K562 (cell line): ENCODE data around the gene SLC24A2. TPM values are rescaled to one million over a fixed set of nuclear protein-coding genes. Genes with fewer than 3 reads are reported as not detected.
"Not testable (repeated sequence)": the region's sequence is repeated elsewhere in the genome, so short reads cannot be mapped to it uniquely, and the experiment has no call there.

Source experiments
- ATAC-seq: fragments of 200-7000 bp; cut with Tn5 transposase; 3 replicates; pipeline ENCODE4 v1.9.1; 2020; ENCODE audit warnings: moderate library complexity
- BruUV-seq: library from RNA; stranded (reverse); fragments of 400-500 nt; replicated peaks from 2 replicates; lab custom pipeline; 2021; lab: Mats Ljungman, UMichigan
- CTCF ChIA-PET: fragments of 300-600 bp; formaldehyde crosslinking; extraction: SDS; loops from one replicate; lab custom pipeline; 2021; ENCODE audit warnings: low intra/inter-chr PET ratio; lab: Yijun Ruan, JAX
- POLR2A ChIA-PET: fragments of 300-600, 350-650 bp; sonication (Branson Sonifier 250); formaldehyde crosslinking; extraction: SDS; loops from one replicate; lab custom pipeline; 2021; ENCODE audit warnings: antibody characterized with exemption, inconsistent platforms; lab: Yijun Ruan, JAX
- DNase-seq, 4 experiments: peaks; one replicate each; pipeline versions ENCODE4 v3.0.0 to v3.0.0-alpha.2; 2011 to 2018; ENCODE audit warnings: low spot score in 3 of 4, mixed read lengths in 3 of 4; ENCODE audit errors: extremely low read depth in 1 of 4
- FAIRE-seq: peaks from 2 replicates; lab custom pipeline; 2011; peaks lifted over from hg19 to GRCh38; lab: Jason Lieb, UNC
- H2AFZ ChIP-seq: 2 replicates; pipeline ENCODE4 v1.6.0; 2011; ENCODE audit warnings: low read depth, low read length, control low read depth, inconsistent platforms
- H3K27ac ChIP-seq: fragments of 200-600 bp; 3 replicates; pipeline ENCODE4 v1.8.0; 2011; ENCODE audit warnings: low read depth, mild to moderate bottlenecking, control low read depth, inconsistent platforms, low read length, moderate library complexity, mixed read lengths; ENCODE audit errors: extremely low read depth
- H3K27me3 ChIP-seq, 2 experiments: fragments of 300-600 bp in 1 of 2; 2 replicates in 1 of 2; 3 replicates in 1 of 2; pipeline versions ENCODE4 v1.6.0 to v1.8.0; 2011; ENCODE audit warnings: inconsistent platforms in 2 of 2, low read length in 2 of 2, mild to moderate bottlenecking in 1 of 2, mixed read lengths in 1 of 2, moderate library complexity in 1 of 2; ENCODE audit not compliant: control insufficient read depth in 2 of 2, insufficient read depth in 2 of 2
- H3K36me3 ChIP-seq: fragments of 300-600 bp; 3 replicates; pipeline ENCODE4 v1.8.0; 2011; ENCODE audit warnings: mild to moderate bottlenecking, low read length, inconsistent platforms; ENCODE audit not compliant: control insufficient read depth, insufficient read depth
- H3K4me1 ChIP-seq, 2 experiments: fragments of 200-600 bp in 1 of 2; replicated peaks in 1 of 2; 2 replicates in 1 of 2; 3 replicates in 1 of 2; pipeline versions ENCODE4 v1.5.1 to v1.8.0; 2011; ENCODE audit warnings: inconsistent platforms in 2 of 2, low read length in 2 of 2, mild to moderate bottlenecking in 1 of 2, mixed read lengths in 1 of 2, moderate library complexity in 1 of 2; ENCODE audit not compliant: control insufficient read depth in 2 of 2, insufficient read depth in 2 of 2
- H3K4me2 ChIP-seq: 2 replicates; pipeline ENCODE4 v1.6.1; 2011; ENCODE audit warnings: low read length, control low read depth, inconsistent platforms, mixed read lengths; ENCODE audit not compliant: insufficient read depth
- H3K4me3 ChIP-seq: fragments of 200-600 bp; sonication (generic), shearing (Covaris generic); 2 replicates; pipeline ENCODE4 v1.5.1; 2016; ENCODE audit warnings: control low read depth, inconsistent platforms
- H3K79me2 ChIP-seq: fragments of 200-600 bp; 3 replicates; pipeline ENCODE4 v1.8.0; 2011; ENCODE audit warnings: low read length, inconsistent platforms; ENCODE audit not compliant: control insufficient read depth, insufficient read depth
- H3K9ac ChIP-seq, 2 experiments: 2 replicates each; pipeline versions ENCODE4 v1.6.0 to v1.6.1; 2011; ENCODE audit warnings: low read depth in 2 of 2, low read length in 2 of 2, control low read depth in 1 of 2, inconsistent platforms in 1 of 2, mild to moderate bottlenecking in 1 of 2, mixed read lengths in 1 of 2; ENCODE audit not compliant: insufficient read depth in 1 of 2
- H3K9me1 ChIP-seq: one replicate; pipeline ENCODE4 v1.6.0; 2011; ENCODE audit warnings: inconsistent platforms, mild to moderate bottlenecking, low read length, moderate library complexity; ENCODE audit not compliant: control insufficient read depth, insufficient read depth
- H3K9me3 ChIP-seq: replicated peaks from 2 replicates; pipeline ENCODE4 v1.5.1; 2011; ENCODE audit warnings: low read depth, low read length, inconsistent platforms; ENCODE audit not compliant: control insufficient read depth, insufficient read depth
- H4K20me1 ChIP-seq: replicated peaks from 2 replicates; pipeline ENCODE4 v1.6.1; 2011; ENCODE audit warnings: low read length, inconsistent platforms, mixed read lengths; ENCODE audit not compliant: control insufficient read depth, insufficient read depth
- HMGN3 ChIP-seq: IDR thresholded peaks from 2 replicates; pipeline ENCODE4 v1.6.1; 2011; ENCODE audit warnings: borderline replicate concordance, low read depth, mild to moderate bottlenecking, mixed read lengths, low read length; ENCODE audit not compliant: insufficient read length; ENCODE audit errors: extremely low read depth
- HSF4 ChIP-seq: fragments of 250-450 bp; sonication (Bioruptor Pico); IDR thresholded peaks from 2 replicates; pipeline ENCODE4 v2.1.2; 2022; ENCODE audit warnings: mild to moderate bottlenecking, moderate library complexity, borderline replicate concordance
- POLR2G ChIP-seq: fragments of 200-400 bp; formaldehyde crosslinking; IDR thresholded peaks from 2 replicates; pipeline ENCODE4 v1.6.1; 2017; ENCODE audit warnings: low read depth, mild to moderate bottlenecking, antibody characterized with exemption, low read length, moderate library complexity
- RB1 ChIP-seq: fragments of 450-650 bp; IDR thresholded peaks from 2 replicates; pipeline ENCODE4 v1.6.1; 2017; ENCODE audit warnings: low read depth, mild to moderate bottlenecking
- RBFOX2 ChIP-seq: fragments of 200-400 bp; formaldehyde crosslinking; IDR thresholded peaks from 2 replicates; pipeline ENCODE4 v1.6.1; 2017; ENCODE audit warnings: low read depth, mild to moderate bottlenecking, low read length, moderate library complexity
- ZFX ChIP-seq: sonication (generic); formaldehyde crosslinking; IDR thresholded peaks from 2 replicates; pipeline ENCODE4 v1.8.0; 2022; ENCODE audit warnings: mild to moderate bottlenecking, missing genetic modification reagents, moderate library complexity
- WGBS: fragments of 100-300 bp; shearing (Covaris generic); methylation state at CpG from one replicate; pipeline ENCODE4 v1.1.6; 2016; ENCODE audit warnings: low coverage, mixed read lengths; ENCODE audit not compliant: insufficient coverage; ENCODE audit errors: missing lambda C conversion rate; 5-methylcytosine and 5-hydroxymethylcytosine counted together
- in situ Hi-C: fragments of 300-500 bp; cut with MboI; formaldehyde crosslinking; loops from 4 replicates; pipeline ENCODE4 v1.15.0; 2018; ENCODE audit warnings: inconsistent platforms, mixed read lengths
- intact Hi-C: fragments of 100-400 bp; cut with micrococcal nuclease; formaldehyde crosslinking; loops from 2 replicates; pipeline ENCODE4 v1.14.2; 2022
- polyA plus RNA-seq, 8 experiments: library from polyadenylated mRNA; depleted of rRNA in 4 of 8; stranded (reverse) in 5 of 8; unstranded in 3 of 8; fragments of >200 nt; fragmentation: Nextera tagmentation in 2 of 8; fragmentation: Illumina TruSeq in 1 of 8; extraction: Ambion mirVana in 2 of 8; extraction: Trizol in 1 of 8; gene quantifications; 2 replicates each; pipeline versions ENCODE4 v1.2.1 to v1.2.3, GENCODE V29; 2011 to 2014; ENCODE audit warnings: inconsistent platforms in 1 of 8, missing spikeins in 1 of 8
- total RNA-seq, 7 experiments: library from RNA; depleted of rRNA in 6 of 7; stranded (reverse); fragments of >200 nt in 6 of 7; fragmentation: Illumina TruSeq in 2 of 7; extraction: Trizol in 2 of 7; gene quantifications; 2 replicates each; pipeline versions ENCODE4 v1.2.1 to v1.2.3, GENCODE V29; 2011 to 2021; ENCODE audit warnings: low replicate concordance in 1 of 7
- TF ChIP-seq, protein P1 (sequence below): fragments of 450-650 bp; formaldehyde crosslinking; IDR thresholded peaks from 2 replicates; pipeline ENCODE4 v1.4.0; 2020; ENCODE audit warnings: mild to moderate bottlenecking, moderate library complexity

The SLC24A2 gene
- total and polyA plus RNA-seq, 9 of the 15 experiments (the other 6 are each of a cell fraction or from before 2014, with no cell fraction given): 0.04 to 0.40 (median 0.09) TPM

DNA sequence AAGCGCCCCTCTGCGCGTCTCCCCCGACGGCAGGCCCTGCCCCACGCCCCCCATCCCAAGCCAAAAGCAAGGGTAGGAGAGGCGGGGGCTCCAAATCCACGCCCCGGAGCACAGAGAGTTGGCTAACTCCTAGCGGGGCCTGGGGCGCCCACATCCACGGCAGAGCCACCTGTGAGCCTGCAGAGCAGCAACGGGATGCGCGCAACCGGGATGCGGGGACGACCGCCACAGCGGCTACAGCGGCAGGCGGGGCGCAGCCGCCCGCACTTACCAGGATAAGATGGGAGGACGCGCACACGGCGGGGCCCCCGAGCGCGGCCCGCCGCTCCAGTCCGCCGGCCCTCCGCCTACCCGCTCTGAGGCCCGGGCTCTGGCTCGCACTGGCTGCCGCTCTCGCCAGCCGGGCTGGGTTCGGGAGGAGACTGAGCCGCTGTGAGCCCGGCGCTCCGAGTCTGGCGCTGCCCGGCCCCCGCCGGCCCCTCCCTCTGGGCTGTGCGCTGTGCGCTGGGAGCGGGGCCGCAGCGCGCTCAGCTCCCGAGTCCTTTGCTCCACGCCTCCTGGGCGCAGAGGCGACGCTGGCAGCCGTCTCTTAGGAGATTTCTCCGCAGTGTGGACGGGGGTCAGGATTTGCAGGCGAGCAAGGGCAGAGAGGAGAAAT, at the start of gene SLC24A2 (continued):
- TF ChIP-seq HMGN3 (no peak), RBFOX2 (peak; percentile 28; the same call in 1 of the 2 replicates), ZFX (CRISPR knock-in tag) (0 out of 2 replicates have a peak, but pooled peaks have one; percentile 27), RB1 (no peak), HSF4 (no peak), POLR2G (0 out of 2 replicates have a peak, but pooled peaks have one; percentile 26)
- TF ChIP-seq, protein P1, sequence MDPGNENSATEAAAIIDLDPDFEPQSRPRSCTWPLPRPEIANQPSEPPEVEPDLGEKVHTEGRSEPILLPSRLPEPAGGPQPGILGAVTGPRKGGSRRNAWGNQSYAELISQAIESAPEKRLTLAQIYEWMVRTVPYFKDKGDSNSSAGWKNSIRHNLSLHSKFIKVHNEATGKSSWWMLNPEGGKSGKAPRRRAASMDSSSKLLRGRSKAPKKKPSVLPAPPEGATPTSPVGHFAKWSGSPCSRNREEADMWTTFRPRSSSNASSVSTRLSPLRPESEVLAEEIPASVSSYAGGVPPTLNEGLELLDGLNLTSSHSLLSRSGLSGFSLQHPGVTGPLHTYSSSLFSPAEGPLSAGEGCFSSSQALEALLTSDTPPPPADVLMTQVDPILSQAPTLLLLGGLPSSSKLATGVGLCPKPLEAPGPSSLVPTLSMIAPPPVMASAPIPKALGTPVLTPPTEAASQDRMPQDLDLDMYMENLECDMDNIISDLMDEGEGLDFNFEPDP: no peak
- TF ChIP-seq, all 486 proteins: peak for 6

DNA sequence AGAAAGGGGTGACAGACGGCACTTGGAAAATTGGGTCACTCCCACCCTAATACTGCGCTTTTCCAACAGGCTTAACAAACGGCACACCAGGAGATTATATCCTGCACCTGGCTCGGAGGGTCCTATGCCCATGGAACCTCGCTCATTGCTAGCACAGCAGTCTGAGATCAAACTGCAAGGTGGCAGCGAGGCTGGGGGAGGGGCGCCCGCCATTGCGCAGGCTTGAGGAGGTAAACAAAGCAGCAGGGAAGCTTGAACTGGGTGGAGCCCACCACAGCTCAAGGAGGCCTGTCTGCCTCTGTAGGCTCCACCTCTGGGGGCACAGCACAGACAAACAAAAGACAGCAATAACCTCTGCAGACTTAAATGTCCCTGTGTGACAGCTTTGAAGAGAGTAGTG, 44.5 kb upstream of the SLC24A2 start:
- H3K4me3 ChIP-seq, H3K27ac ChIP-seq, H2AFZ ChIP-seq, intact Hi-C loops, H4K20me1 ChIP-seq, H3K9me3 ChIP-seq, H3K4me1 ChIP-seq, H3K27me3 ChIP-seq, ATAC-seq, POLR2A ChIA-PET, in situ Hi-C loops, H3K4me2 ChIP-seq, CTCF ChIA-PET, H3K9me1 ChIP-seq, BruUV-seq, FAIRE-seq, DNase-seq, H3K36me3 ChIP-seq, H3K79me2 ChIP-seq, H3K9ac ChIP-seq: not testable (repeated sequence)
- 26% methylated on average over 8 of the region's 9 CpGs for WGBS
